ENCODE measurements around the gene SLC10A1. TPM values are rescaled to one million over a fixed set of nuclear protein-coding genes. Genes with fewer than 3 reads are reported as not detected.

The SLC10A1 gene
- total RNA-seq, 1 experiment from 2014 or later, result not detected

DNA sequence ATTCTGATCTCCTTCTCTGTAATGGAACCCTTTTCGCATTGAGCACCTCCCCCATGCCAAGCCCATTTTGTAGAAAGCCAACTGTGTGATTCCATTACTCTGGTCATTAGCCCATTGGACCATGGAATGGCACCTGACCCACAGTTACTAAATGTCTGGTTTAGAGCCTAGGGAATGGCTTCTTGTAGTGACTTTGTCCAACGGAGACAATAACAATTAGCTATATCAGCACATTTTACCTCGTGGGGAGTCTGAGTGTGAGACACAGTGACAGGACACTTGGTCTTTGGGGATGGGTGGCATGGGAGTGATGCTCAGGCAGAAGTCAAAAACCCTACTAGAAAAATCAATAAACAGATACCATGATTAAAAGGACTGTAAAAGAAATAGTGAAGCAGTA is 10.4 kb downstream of the SLC10A1 start:
- H2AFZ ChIP-seq (ENCODE audit: low read length), result no peak overlapping the region
- Mint-ChIP-seq H3K27me3 (ENCODE audit: low read depth) (peaks cover 2% of the 10 kb centered on the region; the same call in 1 of the 2 replicates), H3K9me3 (no peaks in the 10 kb centered on the region), H3K27ac (no peak overlapping the region), H3K4me3 (no peak overlapping the region), H3K36me3 (ENCODE audit: insufficient read depth in 1 of 3, low read depth in 3 of 3) (0 out of 7 replicates have a peak, but pooled peaks cover 0 to 3% (median 2%) of the 10 kb centered on the region in 3 experiments), H3K4me1 (no peaks in the 10 kb centered on the region)
- H3K14ac ChIP-seq (ENCODE audit: insufficient read depth, low read length), result no peak overlapping the region
- no peak overlapping the region for H3K27ac ChIP-seq (ENCODE audit: insufficient read length, low read depth, low read length)
- no peaks in the 10 kb centered on the region for H3K23me2 ChIP-seq (ENCODE audit: insufficient read length, low read depth, low read length, poor library complexity, severe bottlenecking)
- DNase-seq, result no peak
- H3K79me1 ChIP-seq (ENCODE audit: insufficient read depth, low read depth, low read length, poor library complexity, severe bottlenecking), result no peaks in the 10 kb centered on the region
- no peaks in the 10 kb centered on the region for H3K27me3 ChIP-seq (ENCODE audit: insufficient read depth, low read length)
- no peaks in the 10 kb centered on the region for H3K9me3 ChIP-seq (ENCODE audit: control insufficient read depth, low read depth, low read length)
- WGBS (ENCODE audit: extremely low coverage, insufficient read length, low lambda C conversion rate), result no CpG with 5 or more reads among the region's 3 CpGs
- H2BK15ac ChIP-seq (ENCODE audit: low read depth, low read length), result no peak overlapping the region
- H4K91ac ChIP-seq (ENCODE audit: insufficient read length, low read depth, low read length), result no peak overlapping the region
- no peak overlapping the region for H3K4me2 ChIP-seq (ENCODE audit: insufficient read depth, insufficient read length, low read length)
- H4K5ac ChIP-seq (ENCODE audit: insufficient read length, low read depth, low read length), result no peak overlapping the region
- H4K8ac ChIP-seq (replicated peaks; ENCODE audit: insufficient read length, low read depth, low read length), result no peak overlapping the region
- no peak overlapping the region for H2BK5ac ChIP-seq (ENCODE audit: insufficient read length, low read length)
- no peaks in the 10 kb centered on the region for H3K4me1 ChIP-seq (ENCODE audit: insufficient read depth, low read length)
- no peak overlapping the region for H3T11ph ChIP-seq (ENCODE audit: low read length)
- no peak overlapping the region for H3K4ac ChIP-seq (ENCODE audit: low read depth, low read length)
- no peak overlapping the region for H2BK12ac ChIP-seq (ENCODE audit: insufficient read length, low read depth, low read length)
- no peak overlapping the region for H3K18ac ChIP-seq (ENCODE audit: insufficient read length, low read depth, low read length)
- H2BK120ac ChIP-seq (ENCODE audit: low read depth, low read length, poor library complexity, severe bottlenecking), result no peak overlapping the region
- TF ChIP-seq, protein P1, sequence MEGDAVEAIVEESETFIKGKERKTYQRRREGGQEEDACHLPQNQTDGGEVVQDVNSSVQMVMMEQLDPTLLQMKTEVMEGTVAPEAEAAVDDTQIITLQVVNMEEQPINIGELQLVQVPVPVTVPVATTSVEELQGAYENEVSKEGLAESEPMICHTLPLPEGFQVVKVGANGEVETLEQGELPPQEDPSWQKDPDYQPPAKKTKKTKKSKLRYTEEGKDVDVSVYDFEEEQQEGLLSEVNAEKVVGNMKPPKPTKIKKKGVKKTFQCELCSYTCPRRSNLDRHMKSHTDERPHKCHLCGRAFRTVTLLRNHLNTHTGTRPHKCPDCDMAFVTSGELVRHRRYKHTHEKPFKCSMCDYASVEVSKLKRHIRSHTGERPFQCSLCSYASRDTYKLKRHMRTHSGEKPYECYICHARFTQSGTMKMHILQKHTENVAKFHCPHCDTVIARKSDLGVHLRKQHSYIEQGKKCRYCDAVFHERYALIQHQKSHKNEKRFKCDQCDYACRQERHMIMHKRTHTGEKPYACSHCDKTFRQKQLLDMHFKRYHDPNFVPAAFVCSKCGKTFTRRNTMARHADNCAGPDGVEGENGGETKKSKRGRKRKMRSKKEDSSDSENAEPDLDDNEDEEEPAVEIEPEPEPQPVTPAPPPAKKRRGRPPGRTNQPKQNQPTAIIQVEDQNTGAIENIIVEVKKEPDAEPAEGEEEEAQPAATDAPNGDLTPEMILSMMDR (conservative IDR thresholded peaks at IDR 0.05), result no peak
- no peaks in the 10 kb centered on the region for H3K79me2 ChIP-seq (ENCODE audit: insufficient read depth, low read length)
- no peak overlapping the region for H3K56ac ChIP-seq (ENCODE audit: insufficient read length, low read depth, low read length)
- no peak overlapping the region for H2AK5ac ChIP-seq (ENCODE audit: insufficient read length, low read length)
- no peak overlapping the region for H3K9ac ChIP-seq (ENCODE audit: extremely low read depth, insufficient read length, low read length)
- no peak overlapping the region for H2BK20ac ChIP-seq (ENCODE audit: low read depth, low read length, poor library complexity, severe bottlenecking)
- H3K23ac ChIP-seq (ENCODE audit: insufficient read length, low read depth, low read length), result no peak overlapping the region
- no peaks in the 10 kb centered on the region for H4K20me1 ChIP-seq (ENCODE audit: control insufficient read depth, insufficient read depth, insufficient read length)

Measured in H9 (cell line).